Stimulated activated CD4-positive, alpha-beta T cell treated with anti-CD3 and anti-CD28 coated beads, Interleukin-15, amount 100 ng/mL, for 1 hour (primary cell): Measurements from ENCODE around the gene ZNF878.

Source experiments
- DNase-seq, 2 donors: peaks; one replicate each; pipeline ENCODE4 v3.0.0-alpha.2; 2020; ENCODE audit warnings: low read depth in 1 of 2, low spot score in 1 of 2

ZNF878 gene

GRCh38 chr19:12035220-12036172 lies 17.3 kb downstream of the ZNF878 start, which contains the start of gene ZNF433:
TSS of gene ZNF433 (minus strand) at chr19:12035679. CDS start at chr19:12035539, 140 bp downstream.
- peak; percentile 14 to 69 for DNase-seq

- no peak for DNase-seq
These were observed 18.1 kb downstream of the ZNF878 start for GRCh38 chr19:12034620-12035019.

- no peak for DNase-seq
These were observed 18.6 kb downstream of the ZNF878 start for GRCh38 chr19:12034198-12034597.

- no peak for DNase-seq
These were observed 37.0 kb downstream of the ZNF878 start for GRCh38 chr19:12015753-12016116.

GRCh38 chr19:12015015-12015752 lies 37.6 kb downstream of the ZNF878 start:
- DNase-seq: no peak

- no peak for DNase-seq
These were observed 52.4 kb downstream of the ZNF878 start for GRCh38 chr19:12000152-12000981.

- DNase-seq: no peak
These were observed 57.6 kb downstream of the ZNF878 start for GRCh38 chr19:11995174-11995573.
